HEK293 (cell line): Measurements from ENCODE around the gene CANT1.
A peak's percentile ranks its signal among the peaks of the same experiment; 100 is the strongest.

Experiments used
- CTCF ChIA-PET: fragments of 350-600 bp; formaldehyde crosslinking; extraction: SDS; loops from one replicate; lab custom pipeline; 2021; ENCODE audit warnings: antibody characterized with exemption; lab: Yijun Ruan, JAX
- POLR2A ChIA-PET: fragments of 300-600 bp; formaldehyde crosslinking; extraction: SDS; loops from one replicate; lab custom pipeline; 2020; ENCODE audit warnings: antibody characterized with exemption, inconsistent platforms; lab: Yijun Ruan, JAX
- H3K27ac ChIP-seq: fragments of 200-500 bp; sonication (Bioruptor generic); 2 replicates; pipeline ENCODE4 v1.5.1; 2014; ENCODE audit warnings: low read depth, low read length, control low read depth, inconsistent platforms; ENCODE audit errors: extremely low read depth
- H3K36me3 ChIP-seq, 2 experiments: fragments of 200-500 bp in 1 of 2; sonication (Bioruptor generic) in 1 of 2; 1 replicate in 1 of 2; 2 replicates in 1 of 2; pipeline ENCODE4 v1.5.1; 2014 to 2017; ENCODE audit warnings: inconsistent platforms in 2 of 2, low read length in 2 of 2; ENCODE audit not compliant: control insufficient read depth in 2 of 2, insufficient read depth in 1 of 2
- H3K4me1 ChIP-seq: fragments of 200-500 bp; sonication (Bioruptor generic); 2 replicates; pipeline ENCODE4 v1.5.1; 2014; ENCODE audit warnings: mild to moderate bottlenecking, low read length, inconsistent platforms; ENCODE audit not compliant: control insufficient read depth, insufficient read depth
- H3K4me3 ChIP-seq: 2 replicates; pipeline ENCODE4 v1.5.1; 2011; ENCODE audit warnings: low read depth, mild to moderate bottlenecking, control low read depth, low read length, moderate library complexity
- H3K9me3 ChIP-seq: fragments of 200-500 bp; sonication (Bioruptor generic); 2 replicates; pipeline ENCODE4 v1.5.1; 2014; ENCODE audit warnings: low read depth, low read length, inconsistent platforms; ENCODE audit not compliant: control insufficient read depth, insufficient read depth
- GLIS2 ChIP-seq: fragments of 450-650 bp; formaldehyde crosslinking; IDR thresholded peaks from 2 replicates; pipeline ENCODE4 v1.5.1; 2016; ENCODE audit warnings: missing biosample characterization, missing genetic modification characterization
- HOXC10 ChIP-seq: sonication (generic); formaldehyde crosslinking; IDR thresholded peaks from 2 replicates; pipeline ENCODE4 v1.8.1; 2023; ENCODE audit warnings: mild to moderate bottlenecking, missing genetic modification reagents
- HOXD13 ChIP-seq: sonication (generic); formaldehyde crosslinking; IDR thresholded peaks from 2 replicates; pipeline ENCODE4 v1.8.0; 2022; ENCODE audit warnings: missing genetic modification reagents, borderline replicate concordance
- IKZF3 ChIP-seq: fragments of 450-650 bp; IDR thresholded peaks from 2 replicates; pipeline ENCODE4 v1.5.0; 2018; ENCODE audit warnings: missing biosample characterization, mild to moderate bottlenecking, missing genetic modification characterization, moderate library complexity
- SCRT1 ChIP-seq: fragments of 450-650 bp; formaldehyde crosslinking; IDR thresholded peaks from 2 replicates; pipeline ENCODE4 v1.5.1; 2016; ENCODE audit warnings: missing biosample characterization, missing genetic modification characterization, borderline replicate concordance
- ZBTB17 ChIP-seq: fragments of 450-650 bp; formaldehyde crosslinking; IDR thresholded peaks from 2 replicates; pipeline ENCODE4 v1.5.1; 2016; ENCODE audit warnings: missing biosample characterization, missing genetic modification characterization
- ZBTB20 ChIP-seq: fragments of 450-650 bp; formaldehyde crosslinking; IDR thresholded peaks from 2 replicates; pipeline ENCODE4 v1.5.1; 2016; ENCODE audit warnings: missing biosample characterization, missing genetic modification characterization
- ZFP69B ChIP-seq: fragments of 450-650 bp; formaldehyde crosslinking; IDR thresholded peaks from 2 replicates; pipeline ENCODE4 v1.5.1; 2016; ENCODE audit warnings: missing biosample characterization, missing genetic modification characterization
- ZIC2 ChIP-seq: fragments of 450-650 bp; formaldehyde crosslinking; IDR thresholded peaks from 2 replicates; pipeline ENCODE4 v1.5.1; 2016; ENCODE audit warnings: missing biosample characterization, missing genetic modification characterization
- ZNF248 ChIP-seq: fragments of 450-650 bp; formaldehyde crosslinking; IDR thresholded peaks from 2 replicates; pipeline ENCODE4 v1.5.1; 2017; ENCODE audit warnings: missing biosample characterization, missing genetic modification characterization
- ZNF335 ChIP-seq: fragments of 450-650 bp; formaldehyde crosslinking; conservative IDR thresholded peaks from 2 replicates; pipeline ENCODE4 v1.5.1; 2016; ENCODE audit warnings: missing biosample characterization, missing genetic modification characterization
- ZNF341 ChIP-seq: fragments of 450-650 bp; formaldehyde crosslinking; IDR thresholded peaks from 2 replicates; pipeline ENCODE4; 2016; ENCODE audit warnings: low read depth, missing biosample characterization, missing genetic modification characterization
- ZNF560 ChIP-seq: fragments of 450-650 bp; formaldehyde crosslinking; IDR thresholded peaks from 2 replicates; pipeline ENCODE4 v1.5.1; 2017; ENCODE audit warnings: missing biosample characterization, missing genetic modification characterization, borderline replicate concordance
- ZNF561 ChIP-seq: fragments of 450-650 bp; IDR thresholded peaks from 2 replicates; pipeline ENCODE4 v1.5.1; 2018; ENCODE audit warnings: missing biosample characterization, missing genetic modification characterization, borderline replicate concordance
- ZNF837 ChIP-seq: fragments of 450-650 bp; formaldehyde crosslinking; IDR thresholded peaks from 2 replicates; pipeline ENCODE4 v1.5.1; 2016; ENCODE audit warnings: missing biosample characterization, missing genetic modification characterization
- ZSCAN23 ChIP-seq: fragments of 450-650 bp; formaldehyde crosslinking; IDR thresholded peaks from 2 replicates; pipeline ENCODE4 v1.5.1; 2016; ENCODE audit warnings: missing biosample characterization, missing genetic modification characterization
- TF ChIP-seq, protein P1 (sequence below): fragments of 450-650 bp; formaldehyde crosslinking; IDR thresholded peaks from 2 replicates; pipeline ENCODE4 v1.5.1; 2016; ENCODE audit warnings: missing biosample characterization, missing genetic modification characterization
- TF ChIP-seq, protein P2 (sequence below): fragments of 450-650 bp; formaldehyde crosslinking; IDR thresholded peaks from 2 replicates; pipeline ENCODE4 v1.5.1; 2017; ENCODE audit warnings: missing biosample characterization, missing genetic modification characterization
- TF ChIP-seq, protein P3 (sequence below): fragments of 450-650 bp; formaldehyde crosslinking; IDR thresholded peaks from 2 replicates; pipeline ENCODE4 v1.5.1; 2017; ENCODE audit warnings: missing biosample characterization, missing genetic modification characterization
- TF ChIP-seq, protein P4 (sequence below): fragments of 450-650 bp; formaldehyde crosslinking; optimal IDR thresholded peaks from 2 replicates; pipeline ENCODE3; 2016; ENCODE audit warnings: missing biosample characterization, mild to moderate bottlenecking, missing genetic modification characterization
- TF ChIP-seq, protein P5 (sequence below): fragments of 450-650 bp; formaldehyde crosslinking; IDR thresholded peaks from 2 replicates; pipeline ENCODE4 v1.5.1; 2016; ENCODE audit warnings: missing biosample characterization, missing genetic modification characterization
- TF ChIP-seq, protein P6 (sequence below): fragments of 450-650 bp; formaldehyde crosslinking; IDR thresholded peaks from 2 replicates; pipeline ENCODE4 v1.5.1; 2016; ENCODE audit warnings: missing biosample characterization, missing genetic modification characterization
- TF ChIP-seq, protein P7 (sequence below): fragments of 450-650 bp; formaldehyde crosslinking; IDR thresholded peaks from 2 replicates; pipeline ENCODE4 v1.5.1; 2017; ENCODE audit warnings: missing biosample characterization, mild to moderate bottlenecking, missing genetic modification characterization, moderate library complexity

Gene CANT1

DNA sequence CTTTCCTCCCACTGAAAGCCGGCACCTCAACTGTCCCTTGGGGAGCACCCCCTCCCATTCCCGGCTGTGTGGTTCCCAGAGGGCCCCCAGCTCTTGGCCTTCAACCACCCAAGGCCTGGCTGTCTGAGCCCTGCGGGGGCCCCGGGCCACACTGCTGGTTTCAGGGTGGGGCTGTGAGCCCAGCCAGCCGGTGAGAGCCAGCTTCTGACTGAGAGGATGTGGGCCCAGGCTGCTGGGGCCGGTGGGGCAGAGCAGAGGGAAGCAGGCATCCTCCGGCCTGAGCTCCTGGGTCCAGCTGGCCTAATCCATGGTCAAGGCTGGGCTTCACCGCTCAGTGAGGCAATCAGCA lies 29.0 kb downstream of the CANT1 start:
- H3K4me1 ChIP-seq = peaks cover 26% of the 10 kb centered on the region
- POLR2A ChIA-PET = interaction anchor here (1.1 to 1.6 kb wide), 4 partner anchors 11 to 53 kb away, joined by 3 to 6 read pairs (median 4); partner anchors contain the start of gene CANT1
- TF ChIP-seq ZIC2 = peak; percentile 17; the same call in 1 of the 2 replicates
- TF ChIP-seq, protein P1, sequence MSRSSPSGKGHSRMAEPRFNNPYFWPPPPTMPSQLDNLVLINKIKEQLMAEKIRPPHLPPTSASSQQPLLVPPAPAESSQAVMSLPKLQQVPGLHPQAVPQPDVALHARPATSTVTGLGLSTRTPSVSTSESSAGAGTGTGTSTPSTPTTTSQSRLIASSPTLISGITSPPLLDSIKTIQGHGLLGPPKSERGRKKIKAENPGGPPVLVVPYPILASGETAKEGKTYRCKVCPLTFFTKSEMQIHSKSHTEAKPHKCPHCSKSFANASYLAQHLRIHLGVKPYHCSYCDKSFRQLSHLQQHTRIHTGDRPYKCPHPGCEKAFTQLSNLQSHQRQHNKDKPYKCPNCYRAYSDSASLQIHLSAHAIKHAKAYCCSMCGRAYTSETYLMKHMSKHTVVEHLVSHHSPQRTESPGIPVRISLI (tag by site-specific recombination) = no peak
- TF ChIP-seq, protein P2, sequence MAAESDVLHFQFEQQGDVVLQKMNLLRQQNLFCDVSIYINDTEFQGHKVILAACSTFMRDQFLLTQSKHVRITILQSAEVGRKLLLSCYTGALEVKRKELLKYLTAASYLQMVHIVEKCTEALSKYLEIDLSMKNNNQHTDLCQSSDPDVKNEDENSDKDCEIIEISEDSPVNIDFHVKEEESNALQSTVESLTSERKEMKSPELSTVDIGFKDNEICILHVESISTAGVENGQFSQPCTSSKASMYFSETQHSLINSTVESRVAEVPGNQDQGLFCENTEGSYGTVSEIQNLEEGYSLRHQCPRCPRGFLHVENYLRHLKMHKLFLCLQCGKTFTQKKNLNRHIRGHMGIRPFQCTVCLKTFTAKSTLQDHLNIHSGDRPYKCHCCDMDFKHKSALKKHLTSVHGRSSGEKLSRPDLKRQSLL (tag by site-specific recombination) = no peak
- no peak for TF ChIP-seq ZNF837 (tag by site-specific recombination)
- TF ChIP-seq, protein P3, sequence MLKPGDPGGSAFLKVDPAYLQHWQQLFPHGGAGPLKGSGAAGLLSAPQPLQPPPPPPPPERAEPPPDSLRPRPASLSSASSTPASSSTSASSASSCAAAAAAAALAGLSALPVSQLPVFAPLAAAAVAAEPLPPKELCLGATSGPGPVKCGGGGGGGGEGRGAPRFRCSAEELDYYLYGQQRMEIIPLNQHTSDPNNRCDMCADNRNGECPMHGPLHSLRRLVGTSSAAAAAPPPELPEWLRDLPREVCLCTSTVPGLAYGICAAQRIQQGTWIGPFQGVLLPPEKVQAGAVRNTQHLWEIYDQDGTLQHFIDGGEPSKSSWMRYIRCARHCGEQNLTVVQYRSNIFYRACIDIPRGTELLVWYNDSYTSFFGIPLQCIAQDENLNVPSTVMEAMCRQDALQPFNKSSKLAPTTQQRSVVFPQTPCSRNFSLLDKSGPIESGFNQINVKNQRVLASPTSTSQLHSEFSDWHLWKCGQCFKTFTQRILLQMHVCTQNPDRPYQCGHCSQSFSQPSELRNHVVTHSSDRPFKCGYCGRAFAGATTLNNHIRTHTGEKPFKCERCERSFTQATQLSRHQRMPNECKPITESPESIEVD (tag by site-specific recombination) = no peak
- no peak for TF ChIP-seq ZBTB20 (tag by site-specific recombination)
- 0 out of 2 replicates have a peak, but pooled peaks have one; percentile 23 for TF ChIP-seq GLIS2 (tag by site-specific recombination)
- TF ChIP-seq, protein P4, sequence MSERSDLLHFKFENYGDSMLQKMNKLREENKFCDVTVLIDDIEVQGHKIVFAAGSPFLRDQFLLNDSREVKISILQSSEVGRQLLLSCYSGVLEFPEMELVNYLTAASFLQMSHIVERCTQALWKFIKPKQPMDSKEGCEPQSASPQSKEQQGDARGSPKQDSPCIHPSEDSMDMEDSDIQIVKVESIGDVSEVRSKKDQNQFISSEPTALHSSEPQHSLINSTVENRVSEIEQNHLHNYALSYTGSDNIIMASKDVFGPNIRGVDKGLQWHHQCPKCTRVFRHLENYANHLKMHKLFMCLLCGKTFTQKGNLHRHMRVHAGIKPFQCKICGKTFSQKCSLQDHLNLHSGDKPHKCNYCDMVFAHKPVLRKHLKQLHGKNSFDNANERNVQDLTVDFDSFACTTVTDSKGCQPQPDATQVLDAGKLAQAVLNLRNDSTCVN (tag by site-specific recombination) = no peak
- no peak for TF ChIP-seq ZNF561 (tag by site-specific recombination)
- H3K4me3 ChIP-seq = no peak overlapping the region
- H3K27ac ChIP-seq = peak overlapping the region; percentile 83
- CTCF ChIA-PET = interaction anchor here (0.6 to 2.7 kb wide), 3 partner anchors 9 to 81 kb away, joined by 3 to 19 read pairs (median 8); no protein-coding TSS in a partner anchor
- no peaks in the 10 kb centered on the region for H3K9me3 ChIP-seq
- peaks cover 0 to 28% of the 10 kb centered on the region in 2 experiments; a peak in 1 of 3 replicates for H3K36me3 ChIP-seq

DNA sequence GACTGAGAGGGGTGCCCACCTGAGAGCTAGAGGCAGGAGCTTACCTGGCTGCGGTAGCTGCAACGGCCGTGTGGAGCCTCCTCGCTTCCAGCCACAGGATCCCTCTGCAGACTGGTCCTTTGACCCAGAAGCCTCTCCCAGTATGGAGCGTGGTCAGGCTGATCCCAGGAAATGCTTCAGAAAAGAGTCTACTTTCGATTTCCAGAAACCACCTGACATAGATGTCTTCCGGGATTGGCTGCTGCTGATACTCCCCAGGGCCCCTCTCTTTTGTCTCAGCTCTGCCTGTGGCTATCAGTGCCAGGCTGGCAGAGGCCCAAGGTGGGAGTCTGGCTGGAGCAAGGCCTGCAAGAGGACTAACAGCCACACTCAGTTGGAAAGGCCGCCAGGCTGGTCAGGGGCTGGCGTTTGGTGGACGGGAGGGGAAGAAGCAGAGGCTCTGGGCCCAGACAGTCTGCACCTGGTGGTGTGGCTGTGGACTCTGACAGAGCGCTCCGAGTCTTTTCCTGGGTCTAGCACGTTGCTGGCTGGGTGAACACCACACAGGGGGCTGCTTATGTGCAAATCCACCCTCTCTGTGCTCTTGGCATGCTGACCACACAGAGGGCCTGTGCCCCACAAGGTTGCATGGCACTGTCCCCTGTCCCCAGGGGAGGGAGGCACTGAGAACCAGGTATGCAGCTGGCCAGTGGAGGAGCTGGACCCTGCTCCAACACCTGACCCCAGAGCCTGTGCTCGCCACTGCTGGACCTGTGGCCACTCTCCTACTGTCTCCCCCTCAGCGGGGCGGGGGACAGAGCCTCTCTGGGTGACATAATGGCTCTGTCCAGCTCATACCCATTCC lies 29.6 kb downstream of the CANT1 start, which contains the start of gene LGALS3BP:
Gene LGALS3BP, minus strand, starts transcription at position 144 of the 844 bp plus-strand sequence. CDS start 2,732 bp downstream, outside the sequence.
- peaks cover 0 to 28% of the 10 kb centered on the region in 2 experiments; a peak in 1 of 3 replicates for H3K36me3 ChIP-seq
- H3K27ac ChIP-seq = peak within 1 kb of the TSS; percentile 83
- CTCF ChIA-PET = interaction anchor here (0.5 to 2.7 kb wide), 7 partner anchors 8 to 413 kb away, joined by 3 to 19 read pairs (median 3); no protein-coding TSS in a partner anchor
- peaks cover 26% of the 10 kb centered on the region for H3K4me1 ChIP-seq
- POLR2A ChIA-PET = interaction anchor here (0.6 to 1.6 kb wide), 7 partner anchors 11 to 53 kb away, joined by 3 to 7 read pairs (median 3); partner anchors contain the start of gene CANT1
- H3K9me3 ChIP-seq = no peaks in the 10 kb centered on the region
- peak within 1 kb of the TSS; percentile 43 for H3K4me3 ChIP-seq
- peak; percentile 94 for TF ChIP-seq IKZF3 (tag by site-specific recombination)
- 0 out of 2 replicates have a peak, but pooled peaks have one; percentile 42 for TF ChIP-seq ZSCAN23 (tag by site-specific recombination)
- peak; percentile 94 for TF ChIP-seq ZNF335 (tag by site-specific recombination)
- peak; percentile 33; the same call in 1 of the 2 replicates for TF ChIP-seq ZNF561 (tag by site-specific recombination)
- no peak for TF ChIP-seq ZNF560 (tag by site-specific recombination)
- TF ChIP-seq HOXD13 (CRISPR knock-in tag) = no peak
- TF ChIP-seq ZNF341 (tag by site-specific recombination) = peak; percentile 27; the same call in 1 of the 2 replicates
- TF ChIP-seq HOXC10 = no peak
- TF ChIP-seq, protein P5, sequence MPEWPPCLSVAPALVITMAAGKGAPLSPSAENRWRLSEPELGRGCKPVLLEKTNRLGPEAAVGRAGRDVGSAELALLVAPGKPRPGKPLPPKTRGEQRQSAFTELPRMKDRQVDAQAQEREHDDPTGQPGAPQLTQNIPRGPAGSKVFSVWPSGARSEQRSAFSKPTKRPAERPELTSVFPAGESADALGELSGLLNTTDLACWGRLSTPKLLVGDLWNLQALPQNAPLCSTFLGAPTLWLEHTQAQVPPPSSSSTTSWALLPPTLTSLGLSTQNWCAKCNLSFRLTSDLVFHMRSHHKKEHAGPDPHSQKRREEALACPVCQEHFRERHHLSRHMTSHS = no peak
- no peak for TF ChIP-seq ZNF248
- TF ChIP-seq, protein P6, sequence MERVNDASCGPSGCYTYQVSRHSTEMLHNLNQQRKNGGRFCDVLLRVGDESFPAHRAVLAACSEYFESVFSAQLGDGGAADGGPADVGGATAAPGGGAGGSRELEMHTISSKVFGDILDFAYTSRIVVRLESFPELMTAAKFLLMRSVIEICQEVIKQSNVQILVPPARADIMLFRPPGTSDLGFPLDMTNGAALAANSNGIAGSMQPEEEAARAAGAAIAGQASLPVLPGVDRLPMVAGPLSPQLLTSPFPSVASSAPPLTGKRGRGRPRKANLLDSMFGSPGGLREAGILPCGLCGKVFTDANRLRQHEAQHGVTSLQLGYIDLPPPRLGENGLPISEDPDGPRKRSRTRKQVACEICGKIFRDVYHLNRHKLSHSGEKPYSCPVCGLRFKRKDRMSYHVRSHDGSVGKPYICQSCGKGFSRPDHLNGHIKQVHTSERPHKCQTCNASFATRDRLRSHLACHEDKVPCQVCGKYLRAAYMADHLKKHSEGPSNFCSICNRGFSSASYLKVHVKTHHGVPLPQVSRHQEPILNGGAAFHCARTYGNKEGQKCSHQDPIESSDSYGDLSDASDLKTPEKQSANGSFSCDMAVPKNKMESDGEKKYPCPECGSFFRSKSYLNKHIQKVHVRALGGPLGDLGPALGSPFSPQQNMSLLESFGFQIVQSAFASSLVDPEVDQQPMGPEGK = peak; percentile 44
- peak; percentile 47; the same call in 1 of the 2 replicates for TF ChIP-seq SCRT1 (tag by site-specific recombination)
- no peak for TF ChIP-seq ZFP69B (tag by site-specific recombination)
- TF ChIP-seq, protein P7, sequence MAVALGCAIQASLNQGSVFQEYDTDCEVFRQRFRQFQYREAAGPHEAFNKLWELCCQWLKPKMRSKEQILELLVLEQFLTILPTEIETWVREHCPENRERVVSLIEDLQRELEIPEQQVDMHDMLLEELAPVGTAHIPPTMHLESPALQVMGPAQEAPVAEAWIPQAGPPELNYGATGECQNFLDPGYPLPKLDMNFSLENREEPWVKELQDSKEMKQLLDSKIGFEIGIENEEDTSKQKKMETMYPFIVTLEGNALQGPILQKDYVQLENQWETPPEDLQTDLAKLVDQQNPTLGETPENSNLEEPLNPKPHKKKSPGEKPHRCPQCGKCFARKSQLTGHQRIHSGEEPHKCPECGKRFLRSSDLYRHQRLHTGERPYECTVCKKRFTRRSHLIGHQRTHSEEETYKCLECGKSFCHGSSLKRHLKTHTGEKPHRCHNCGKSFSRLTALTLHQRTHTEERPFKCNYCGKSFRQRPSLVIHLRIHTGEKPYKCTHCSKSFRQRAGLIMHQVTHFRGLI (tag by site-specific recombination) = no peak
- peak; percentile 87 for TF ChIP-seq ZBTB17 (tag by site-specific recombination)
